Esophagus squamous epithelium (tissue), 5 donors: Measurements from ENCODE around the gene HDHD5. TPM values are rescaled to one million over a fixed set of nuclear protein-coding genes. Genes with fewer than 3 reads are reported as not detected.

ENCODE experiments used
- DNase-seq: peaks from one replicate; lab custom pipeline; 2025; lab: John Stamatoyannopoulos, UW
- H3K27ac ChIP-seq, 4 donors: fragments of 200-600 bp; sonication (generic); one replicate each; pipeline ENCODE4 v1.5.1; 2016 to 2019; ENCODE audit warnings: mild to moderate bottlenecking in 1 of 4
- H3K27me3 ChIP-seq, 4 donors: fragments of 200-600 bp; sonication (generic); 1 replicate in 3 of 4; 2 replicates in 1 of 4; pipeline versions ENCODE4 v1.5.1 to v1.6.0; 2017 to 2021; ENCODE audit warnings: antibody characterized with exemption in 1 of 4
- H3K36me3 ChIP-seq, 3 donors: fragments of 200-600 bp; sonication (generic); one replicate each; pipeline ENCODE4 v1.5.1; 2016 to 2019
- H3K4me1 ChIP-seq, 3 donors: fragments of 200-600 bp; sonication (generic); one replicate each; pipeline ENCODE4 v1.5.1; 2017 to 2019
- H3K4me3 ChIP-seq, 4 donors: fragments of 200-600 bp; sonication (generic); 1 replicate in 3 of 4; 2 replicates in 1 of 4; pipeline ENCODE4 v1.5.1; 2016 to 2019; ENCODE audit warnings: mild to moderate bottlenecking in 2 of 4, moderate library complexity in 1 of 4
- H3K9me3 ChIP-seq, 3 donors: fragments of 200-600 bp; sonication (generic); one replicate each; pipeline ENCODE4 v1.5.1; 2016 to 2019
- CTCF ChIP-seq, 6 experiments: fragments of 450-650 bp in 4 of 6; fragments of 200-600 bp in 2 of 6; sonication (generic) in 2 of 6; IDR thresholded peaks; one replicate each; pipeline ENCODE4 v1.5.1; 2016 to 2019; ENCODE audit warnings: antibody characterized with exemption in 6 of 6, mild to moderate bottlenecking in 4 of 6, moderate library complexity in 4 of 6
- POLR2A ChIP-seq, 4 donors: fragments of 450-650 bp; IDR thresholded peaks; one replicate each; pipeline ENCODE4 v1.6.1; 2017; ENCODE audit warnings: antibody characterized with exemption in 4 of 4, mild to moderate bottlenecking in 4 of 4, moderate library complexity in 3 of 4
- WGBS, 2 donors: methylation state at CpG; one replicate each; pipeline ENCODE4 v1.1.5; 2018; 5-methylcytosine and 5-hydroxymethylcytosine counted together
- intact Hi-C: fragments of 100-400 bp; cut with DNase I; formaldehyde crosslinking; loops from one replicate; pipeline ENCODE4 v1.15.0; 2022
- total RNA-seq, 4 donors: library from RNA; depleted of rRNA; stranded (reverse); fragments of >200 nt; gene quantifications; one replicate each; pipeline ENCODE4 v1.1.0, GENCODE V29; 2016
- donor health status: DM: yes; HTN: yes; CAD: no.

HDHD5 gene
- total RNA-seq, 4 donors from 2014 or later: 23.2 to 40.4 (median 36.2) TPM

- Histone ChIP-seq H3K36me3 (peaks cover 15 to 53% (median 20%) of the 10 kb centered on the region in 3 donors), H3K27ac (no peak overlapping the region), H3K4me1 (peaks cover 0 to 8% (median 0%) of the 10 kb centered on the region in 3 donors), H3K27me3 (no peaks in the 10 kb centered on the region), H3K4me3 (no peak overlapping the region), H3K9me3 (no peaks in the 10 kb centered on the region)
- no peak for TF ChIP-seq CTCF (IDR thresholded peaks at IDR 0.05)
- no peak for TF ChIP-seq POLR2A (IDR thresholded peaks at IDR 0.05)
- intact Hi-C loops: no loop called here
- 67 to 70% methylated on average over 6 of the region's 6 CpGs for WGBS, 2 donors
- no peak for DNase-seq
Measured at GRCh38 chr22:17097062-17097461, 62.0 kb downstream of the HDHD5 start.

- H3K27me3 ChIP-seq: no peaks in the 10 kb centered on the region
- 89 to 93% methylated on average over 3 of the region's 7 CpGs for WGBS, 2 donors
- TF ChIP-seq CTCF (IDR thresholded peaks at IDR 0.05): no peak
- no peak for TF ChIP-seq POLR2A (IDR thresholded peaks at IDR 0.05)
- H3K36me3 ChIP-seq: peaks cover 9 to 43% (median 15%) of the 10 kb centered on the region in 3 donors
- no peak overlapping the region for H3K27ac ChIP-seq
- H3K4me1 ChIP-seq: peaks cover 0 to 5% (median 0%) of the 10 kb centered on the region in 3 donors
- intact Hi-C loops: no loop called here
- no peak overlapping the region for H3K4me3 ChIP-seq
- DNase-seq: no peak
- no peaks in the 10 kb centered on the region for H3K9me3 ChIP-seq
Measured at GRCh38 chr22:17096071-17096470, 63.0 kb downstream of the HDHD5 start.

- 87 to 93% methylated on average over 6 of the region's 6 CpGs for WGBS, 2 donors
- DNase-seq: no peak
- intact Hi-C loops: no loop called here
Measured at GRCh38 chr22:17095538-17095937, 63.5 kb downstream of the HDHD5 start.

GRCh38 chr22:17093081-17093480, 66.0 kb downstream of the HDHD5 start:
- no peak for DNase-seq
- Histone ChIP-seq H3K36me3 (peaks cover 0 to 18% (median 0%) of the 10 kb centered on the region in 3 donors), H3K9me3 (no peaks in the 10 kb centered on the region), H3K27me3 (no peaks in the 10 kb centered on the region), H3K4me1 (peaks cover 0 to 5% (median 0%) of the 10 kb centered on the region in 3 donors), H3K27ac (no peak overlapping the region), H3K4me3 (no peak overlapping the region)
- intact Hi-C loops: no loop called here
- TF ChIP-seq CTCF (IDR thresholded peaks at IDR 0.05) (no peak), POLR2A (IDR thresholded peaks at IDR 0.05) (no peak)
- WGBS, 2 donors: 67 to 79% methylated on average over 3 of the region's 3 CpGs

More at GRCh38 chr22:17095538-17095937, 63.5 kb downstream of the HDHD5 start:
- H3K4me3 ChIP-seq: no peak overlapping the region
- H3K27ac ChIP-seq: no peak overlapping the region
- peaks cover 0 to 5% (median 0%) of the 10 kb centered on the region in 3 donors for H3K4me1 ChIP-seq
- TF ChIP-seq POLR2A (IDR thresholded peaks at IDR 0.05) (no peak), CTCF (IDR thresholded peaks at IDR 0.05) (no peak)
- peaks cover 4 to 38% (median 12%) of the 10 kb centered on the region in 3 donors for H3K36me3 ChIP-seq
- no peaks in the 10 kb centered on the region for H3K9me3 ChIP-seq
- H3K27me3 ChIP-seq: no peaks in the 10 kb centered on the region

GRCh38 chr22:17091851-17092250, 67.2 kb downstream of the HDHD5 start:
- Histone ChIP-seq H3K27me3 (no peaks in the 10 kb centered on the region), H3K9me3 (no peaks in the 10 kb centered on the region), H3K4me1 (peaks cover 0 to 16% (median 5%) of the 10 kb centered on the region in 3 donors), H3K36me3 (peaks cover 0 to 6% (median 0%) of the 10 kb centered on the region in 3 donors), H3K4me3 (no peak overlapping the region), H3K27ac (no peak overlapping the region)
- TF ChIP-seq POLR2A (IDR thresholded peaks at IDR 0.05) (no peak), CTCF (IDR thresholded peaks at IDR 0.05) (no peak)
- intact Hi-C loops: no loop called here
- DNase-seq: no peak
- 47 to 70% methylated on average over 4 of the region's 4 CpGs for WGBS, 2 donors
